HG03139 (cell line): ENCODE data around the gene CEP112.

ENCODE experiments used
- ATAC-seq: cut with Tn5 transposase; IDR thresholded peaks from one replicate; pipeline ENCODE4 v1.9.1; 2021; ENCODE audit not compliant: unreplicated experiment

CEP112 gene

DNA sequence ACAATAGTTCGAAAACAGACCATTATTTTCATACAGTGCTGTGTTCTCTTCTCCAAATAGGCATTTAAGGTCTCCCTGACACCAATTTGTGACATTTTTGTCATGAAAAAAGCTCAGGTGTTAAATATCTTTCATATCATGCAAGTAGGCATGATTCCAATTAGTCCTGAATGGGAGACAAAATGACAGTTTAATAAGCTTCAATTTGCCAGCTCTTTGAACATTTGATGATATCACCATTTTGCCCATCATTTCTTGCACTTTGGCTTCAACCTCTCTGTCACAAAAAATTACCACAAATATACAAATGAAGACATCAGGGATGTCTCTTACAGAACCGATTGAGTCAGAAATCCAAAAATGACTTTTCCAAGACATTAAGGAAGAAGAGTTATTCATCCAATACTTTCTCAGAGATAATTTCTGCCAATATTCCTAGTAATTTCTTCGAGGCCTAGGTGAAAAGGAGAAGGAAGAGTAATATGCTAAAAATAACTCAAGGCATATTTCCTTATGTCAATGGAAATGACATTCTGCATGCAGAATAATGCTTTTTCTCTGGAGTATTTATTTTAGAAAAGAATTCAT, 298.1 kb downstream of the CEP112 start:
- ATAC-seq, result no peak

DNA sequence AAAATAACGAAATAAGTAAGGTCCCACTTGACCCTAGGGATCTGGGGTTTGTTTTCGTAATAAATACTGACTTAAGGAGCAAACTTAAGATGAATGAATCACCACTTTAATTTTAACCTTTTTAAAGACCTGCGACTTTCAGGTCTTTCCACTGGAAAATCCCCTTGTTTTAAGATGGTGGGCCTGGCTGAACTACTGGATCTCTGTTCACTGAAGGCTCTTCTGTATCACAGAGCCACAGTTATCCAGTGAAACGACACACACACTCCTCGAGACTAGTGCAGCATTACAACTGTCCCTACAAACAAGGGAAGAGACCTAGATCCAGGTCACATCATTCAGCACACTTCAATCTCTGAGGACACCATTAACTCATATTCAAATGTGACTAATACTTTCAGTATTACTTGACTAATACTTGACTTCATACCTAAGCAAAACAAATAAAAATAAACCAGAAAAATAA, 299.0 kb downstream of the CEP112 start:
- no peak for ATAC-seq

DNA sequence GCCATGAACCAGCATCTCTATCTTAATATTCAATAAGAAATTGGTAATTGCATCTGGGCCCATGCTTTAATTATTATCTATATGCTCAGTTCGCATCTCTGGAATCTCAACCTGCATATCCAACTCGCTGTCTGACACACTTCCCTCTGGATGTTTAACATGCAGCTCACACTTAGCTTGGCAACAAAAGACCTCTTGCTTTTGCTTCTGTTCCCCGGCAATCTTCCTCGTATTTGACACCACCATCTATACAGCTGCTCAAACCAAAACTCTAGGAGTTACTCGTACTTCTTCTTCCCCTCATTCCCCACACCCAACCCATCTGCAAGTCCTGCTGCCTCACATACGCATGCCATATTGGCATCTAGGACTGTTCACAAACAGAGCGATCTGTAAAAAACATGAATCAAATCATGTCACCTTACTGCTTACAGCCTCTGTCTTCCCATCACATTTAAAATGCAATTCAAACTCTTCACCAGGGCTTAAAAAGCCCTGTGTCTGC, 300.6 kb downstream of the CEP112 start:
- no peak for ATAC-seq

DNA sequence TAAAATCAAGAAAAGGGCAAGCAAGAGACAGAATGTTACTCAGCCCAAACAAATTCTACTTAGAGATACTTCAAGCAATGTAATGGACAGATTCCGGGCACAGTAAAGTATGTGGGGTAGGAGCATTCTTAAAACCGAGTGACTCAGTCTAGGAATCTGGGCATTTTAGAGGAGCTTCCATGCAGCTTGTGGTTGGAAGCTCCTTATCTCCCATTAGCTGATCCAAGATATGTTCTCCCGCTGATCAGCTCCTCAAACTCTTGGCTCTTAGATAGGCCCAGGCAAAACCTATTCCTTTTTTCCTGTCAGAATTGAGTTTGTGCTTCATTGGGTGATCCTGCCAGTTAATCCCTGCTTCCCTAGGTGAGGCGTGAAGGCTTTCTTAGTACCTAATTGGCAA, 303.3 kb downstream of the CEP112 start:
- no peak for ATAC-seq

DNA sequence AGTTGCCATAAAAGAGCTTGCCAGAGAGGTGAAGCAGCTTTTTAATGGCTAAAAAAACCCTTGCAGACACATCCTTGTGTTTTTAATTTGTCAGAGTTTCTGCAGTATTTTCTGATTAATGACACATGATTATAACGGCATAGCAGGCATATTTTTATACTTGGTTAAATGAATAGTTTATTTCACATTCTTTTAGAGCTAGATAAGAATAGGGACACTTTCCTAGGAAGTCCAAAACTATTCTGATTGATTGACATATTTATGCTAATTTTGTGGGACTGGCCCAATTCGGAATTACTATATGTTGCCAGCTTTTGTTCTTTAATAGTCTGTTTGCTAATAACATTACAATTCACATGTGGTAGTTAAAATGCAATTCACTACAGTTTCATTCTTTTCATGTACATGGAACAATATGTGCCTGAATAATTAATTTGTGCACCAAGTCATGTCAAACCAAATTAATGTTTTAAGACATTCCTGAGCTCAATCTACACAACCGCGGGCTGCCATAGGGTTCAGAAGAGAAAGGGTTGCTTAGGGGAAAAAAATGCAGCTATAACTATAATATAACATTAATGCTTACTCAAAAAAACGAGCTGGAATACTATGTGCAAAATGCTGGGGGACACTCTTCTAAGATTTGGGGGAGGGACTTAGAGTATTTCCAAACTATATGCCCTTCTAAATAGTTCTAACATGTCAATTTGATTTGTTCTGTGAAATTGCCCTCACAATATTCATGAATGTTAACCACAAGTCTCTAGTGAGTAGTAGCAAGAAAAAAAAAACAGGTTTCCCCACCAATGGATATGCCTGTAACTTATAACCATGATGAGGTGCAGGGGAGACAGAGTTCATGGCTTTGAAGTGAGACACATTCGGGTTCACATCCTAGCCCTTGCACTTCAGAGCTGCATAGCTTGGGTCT, 305.4 kb downstream of the CEP112 start:
- ATAC-seq, result no peak

DNA sequence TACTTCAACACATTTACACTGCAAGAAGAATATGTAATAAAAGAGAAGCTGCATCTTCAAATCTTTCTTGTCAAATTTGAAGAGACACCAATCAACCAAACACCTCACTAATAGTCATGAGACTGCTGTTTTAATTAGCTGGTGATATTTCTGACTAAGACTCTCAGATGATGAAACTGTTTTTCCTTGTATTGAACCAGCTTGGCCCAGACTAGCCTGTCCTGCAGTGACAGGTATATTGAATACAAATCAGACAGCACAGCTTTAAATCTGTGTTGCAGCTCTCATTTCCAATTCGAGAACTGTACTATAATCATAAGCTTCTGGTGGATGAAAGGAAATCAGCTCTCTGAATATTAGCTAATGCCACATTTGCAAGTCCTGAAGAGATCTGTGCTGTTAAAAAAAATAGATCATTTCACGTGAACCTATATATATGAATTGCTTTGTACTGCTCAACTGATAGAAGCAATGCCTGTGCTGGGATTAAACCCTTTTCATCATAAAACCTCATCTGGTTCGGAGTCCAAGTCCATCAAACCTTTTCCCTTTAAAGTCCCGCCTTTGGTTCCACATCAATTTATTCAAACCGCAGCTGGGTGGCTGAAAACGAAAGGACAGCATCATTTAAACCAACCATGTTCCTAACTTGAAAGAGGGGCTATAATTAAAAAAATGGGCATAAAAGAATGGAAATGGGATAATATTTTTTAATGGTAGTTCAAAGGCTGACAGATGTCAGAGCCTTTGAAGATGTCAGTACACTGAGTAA, 306.2 kb downstream of the CEP112 start:
- no peak for ATAC-seq

DNA sequence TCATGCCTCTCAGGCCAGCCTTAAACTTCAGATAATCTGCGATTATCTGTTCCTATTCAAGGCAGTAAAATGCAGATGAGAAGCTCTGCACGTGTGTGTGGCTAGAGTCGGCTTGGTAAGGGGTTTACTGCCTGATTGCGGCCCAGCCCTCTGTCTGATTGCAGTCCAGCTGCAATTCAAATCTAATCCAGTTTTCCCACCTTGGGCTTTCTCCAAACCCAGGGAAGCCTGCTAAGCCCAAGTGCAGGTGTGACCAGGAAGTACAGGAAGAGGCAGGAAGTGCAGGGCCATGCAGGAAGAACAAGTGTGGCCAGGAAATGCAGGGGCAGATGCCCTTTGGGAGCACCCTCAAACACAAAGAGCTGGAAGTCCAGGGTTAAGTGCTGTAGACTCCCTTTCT, 314.9 kb downstream of the CEP112 start:
- ATAC-seq, result no peak

DNA sequence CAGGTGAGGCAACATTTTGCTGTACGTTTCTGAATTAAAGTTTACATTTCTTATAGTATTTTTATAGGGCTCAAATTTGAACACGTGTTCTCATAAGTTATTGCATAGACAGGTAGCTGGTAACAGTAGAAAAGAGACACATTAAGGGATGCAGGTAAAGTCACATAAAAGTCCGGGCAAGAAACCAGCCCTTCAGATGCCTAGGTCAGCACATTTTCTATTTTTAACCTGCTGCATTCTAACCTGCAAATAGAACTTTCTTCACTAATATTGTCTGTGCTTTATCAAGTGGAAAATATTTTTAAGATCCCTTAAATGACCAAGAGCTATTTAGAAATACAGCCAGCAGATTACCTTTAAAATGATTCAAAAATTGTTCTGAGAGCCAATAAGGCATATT, 323.1 kb downstream of the CEP112 start:
- ATAC-seq, result no peak

DNA sequence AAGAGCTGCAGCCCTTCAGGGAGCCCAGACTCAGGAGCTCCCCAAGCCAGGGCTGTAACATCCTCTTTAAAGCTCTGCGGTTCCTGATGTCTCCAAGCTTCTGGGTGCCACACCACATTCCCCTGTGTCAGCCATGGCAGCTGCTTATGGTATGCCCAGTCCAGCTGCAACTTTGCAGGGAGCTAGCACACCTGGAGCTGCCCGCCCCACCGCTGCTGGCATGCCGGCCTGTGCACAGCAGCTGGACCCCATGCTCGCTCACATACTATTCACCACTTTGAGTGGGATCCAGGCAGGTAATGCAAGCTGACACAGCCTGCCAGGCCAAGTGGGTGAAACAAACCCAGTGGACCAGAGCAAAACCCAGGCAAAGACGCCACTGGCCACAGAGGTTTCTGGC, 324.9 kb downstream of the CEP112 start:
- no peak for ATAC-seq

DNA sequence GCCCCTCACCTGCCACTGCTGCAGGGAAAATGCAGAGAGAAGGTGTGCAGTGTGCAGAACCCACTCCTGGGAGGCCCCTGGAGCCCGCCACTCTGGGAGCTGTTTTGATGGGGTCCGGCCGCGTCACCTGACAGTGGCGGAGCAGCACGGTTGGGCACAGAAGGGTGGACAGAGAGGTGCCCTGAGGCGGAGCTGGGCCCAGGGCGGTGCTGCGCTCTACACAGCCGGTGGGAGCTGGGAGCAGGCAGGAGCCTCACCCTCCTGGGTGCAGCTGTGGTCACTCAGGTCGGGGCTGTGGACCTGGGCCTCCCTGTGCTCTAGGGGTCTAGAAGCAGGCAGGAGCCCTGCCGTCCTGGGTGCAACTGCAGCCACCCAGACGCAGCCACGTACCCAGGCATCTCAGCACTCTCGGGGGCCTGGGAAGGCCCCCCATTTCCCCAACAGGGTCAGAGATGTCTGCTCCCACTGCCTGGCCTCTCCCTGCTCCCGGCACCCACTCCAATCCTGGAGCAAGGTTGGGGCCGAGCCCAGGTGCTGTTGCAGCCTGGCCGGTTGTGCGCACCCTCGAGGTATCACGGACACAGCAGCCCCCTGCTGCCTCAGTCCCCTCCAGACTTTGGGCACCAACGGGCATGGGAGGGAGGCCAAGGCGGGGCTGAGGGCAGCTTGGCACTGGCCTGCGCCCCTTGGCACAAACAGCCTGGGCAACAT, 326.1 kb downstream of the CEP112 start:
- no peak for ATAC-seq

DNA sequence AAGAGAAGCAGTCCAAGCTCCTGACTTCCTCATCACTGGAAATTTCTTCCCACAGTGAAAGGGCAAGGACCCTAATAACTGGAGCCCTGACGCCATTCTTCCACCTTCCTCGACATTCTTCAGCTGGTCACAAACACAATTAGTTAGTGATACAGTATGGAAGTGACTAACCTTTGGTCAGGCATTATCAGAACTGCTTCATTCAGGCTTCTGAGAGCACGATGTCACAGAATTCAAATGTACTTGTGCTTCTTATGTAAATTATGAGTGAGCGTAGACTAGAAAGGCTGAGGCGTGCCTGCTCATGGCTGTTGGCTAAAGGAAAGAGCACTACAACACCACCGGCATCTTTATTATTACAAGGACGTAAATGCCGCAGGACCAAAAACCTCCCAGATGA, 327.5 kb downstream of the CEP112 start:
- ATAC-seq, result no peak

DNA sequence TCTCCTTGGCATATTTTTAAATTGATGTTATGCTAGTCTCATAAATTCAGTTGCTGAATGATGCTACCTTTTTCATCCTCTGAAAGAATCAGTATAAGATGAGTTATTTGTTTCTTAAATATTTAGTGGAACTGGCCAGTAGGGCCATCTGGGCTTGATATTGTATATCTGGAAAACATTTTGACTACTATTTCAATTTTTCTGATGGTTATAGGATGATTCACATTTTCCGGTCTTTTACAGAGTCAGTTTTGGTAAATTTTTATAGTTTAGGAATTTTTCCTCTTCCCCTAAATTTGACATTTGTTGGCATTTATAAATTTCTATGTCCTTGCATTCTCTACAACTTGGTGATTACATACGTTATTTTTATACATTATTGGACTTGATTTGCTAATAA, 334.2 kb downstream of the CEP112 start:
- ATAC-seq, result no peak

DNA sequence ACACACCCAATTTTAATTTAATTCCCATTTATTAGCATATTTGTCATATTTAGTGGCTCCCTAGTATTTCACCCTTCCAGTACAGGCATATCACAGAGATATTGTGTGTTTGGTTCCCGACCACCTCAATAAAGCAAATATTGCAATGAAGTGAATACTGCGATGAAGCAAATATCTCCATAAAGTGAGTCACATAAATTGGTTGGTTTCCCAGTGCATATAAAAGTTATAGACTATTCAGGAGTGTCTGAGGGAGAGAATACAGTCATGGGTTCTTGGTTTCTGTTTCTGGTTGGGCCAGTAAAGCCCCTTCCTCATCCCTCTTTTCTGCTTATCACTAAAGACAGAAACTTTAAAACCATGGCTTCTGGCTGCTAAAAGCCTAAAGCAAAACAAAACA, 335.1 kb downstream of the CEP112 start:
- no peak for ATAC-seq

DNA sequence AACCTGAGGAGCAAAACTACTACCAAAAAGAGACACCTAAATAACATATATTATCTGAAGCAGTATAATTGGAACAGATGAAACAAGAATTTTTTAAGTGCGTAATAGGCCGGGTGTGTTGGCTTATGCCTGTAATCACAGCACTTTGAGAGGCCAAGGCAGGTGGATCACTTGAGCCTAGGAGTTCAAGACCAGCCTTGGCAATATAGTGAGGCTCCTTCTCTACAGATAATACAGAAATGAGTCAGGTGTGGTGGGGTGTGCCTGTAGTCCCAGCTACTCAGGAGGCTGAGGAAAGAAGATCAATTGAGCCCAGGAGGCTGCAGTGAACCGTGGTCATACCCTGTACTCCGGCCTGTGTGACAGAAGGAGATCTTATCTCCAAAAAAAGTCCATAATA, 336.3 kb downstream of the CEP112 start:
- no peak for ATAC-seq

DNA sequence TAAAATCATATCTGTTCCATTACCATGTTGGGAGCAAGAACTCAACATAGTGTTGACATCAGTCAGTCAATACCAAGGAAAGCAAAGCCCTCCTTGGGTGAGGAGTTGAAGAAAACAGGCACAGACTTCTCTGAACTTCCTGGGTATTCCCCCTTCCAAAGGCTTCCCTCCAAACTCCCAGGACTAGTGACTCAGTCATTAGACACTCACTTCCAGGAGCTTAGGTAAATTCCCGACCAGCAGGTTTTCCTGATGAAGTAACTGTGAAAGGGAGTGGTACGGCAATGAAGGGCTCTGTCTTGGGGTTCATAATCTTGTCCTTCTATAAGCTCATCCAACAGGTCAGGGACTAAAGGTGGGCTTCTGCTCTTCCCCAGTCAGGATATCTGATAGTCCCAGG, 336.7 kb downstream of the CEP112 start:
- no peak for ATAC-seq

DNA sequence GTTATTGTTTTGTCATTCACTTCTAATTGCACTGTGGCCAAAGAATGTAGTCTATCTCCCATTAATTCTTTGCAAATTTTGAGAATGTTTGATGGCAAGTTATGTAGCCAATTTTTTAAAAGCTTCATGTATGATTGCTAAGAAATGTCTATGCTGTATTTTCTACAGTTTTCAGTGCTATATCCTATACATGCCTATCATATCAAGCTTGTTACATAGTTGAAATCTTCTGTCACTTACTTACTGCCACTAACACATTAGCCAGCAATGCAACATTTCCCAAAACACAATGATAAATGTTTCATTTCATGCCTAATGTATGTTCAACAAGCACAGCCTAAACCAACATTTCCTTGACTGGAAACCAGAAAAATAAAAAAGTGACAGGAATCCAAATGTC, 338.1 kb downstream of the CEP112 start:
- ATAC-seq, result no peak

DNA sequence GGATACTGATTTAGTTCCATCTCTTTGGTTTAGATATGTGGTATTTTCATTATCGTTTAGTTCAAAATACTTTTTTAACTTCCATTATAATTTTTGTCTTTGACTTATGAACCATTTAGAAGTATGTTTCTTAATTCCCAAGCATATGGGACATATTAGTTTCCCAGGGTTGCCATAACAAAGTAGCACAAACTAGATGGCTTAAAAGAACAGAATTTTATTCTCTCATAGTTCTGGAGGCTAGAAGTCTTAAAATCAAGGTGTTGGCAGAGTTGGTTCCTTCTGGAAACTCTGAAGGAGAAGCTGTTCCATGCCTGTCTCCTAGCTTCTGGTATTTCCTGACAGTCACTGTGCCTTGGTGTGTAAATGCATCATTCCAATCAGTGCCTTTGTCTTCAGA, 339.0 kb downstream of the CEP112 start:
- no peak for ATAC-seq

DNA sequence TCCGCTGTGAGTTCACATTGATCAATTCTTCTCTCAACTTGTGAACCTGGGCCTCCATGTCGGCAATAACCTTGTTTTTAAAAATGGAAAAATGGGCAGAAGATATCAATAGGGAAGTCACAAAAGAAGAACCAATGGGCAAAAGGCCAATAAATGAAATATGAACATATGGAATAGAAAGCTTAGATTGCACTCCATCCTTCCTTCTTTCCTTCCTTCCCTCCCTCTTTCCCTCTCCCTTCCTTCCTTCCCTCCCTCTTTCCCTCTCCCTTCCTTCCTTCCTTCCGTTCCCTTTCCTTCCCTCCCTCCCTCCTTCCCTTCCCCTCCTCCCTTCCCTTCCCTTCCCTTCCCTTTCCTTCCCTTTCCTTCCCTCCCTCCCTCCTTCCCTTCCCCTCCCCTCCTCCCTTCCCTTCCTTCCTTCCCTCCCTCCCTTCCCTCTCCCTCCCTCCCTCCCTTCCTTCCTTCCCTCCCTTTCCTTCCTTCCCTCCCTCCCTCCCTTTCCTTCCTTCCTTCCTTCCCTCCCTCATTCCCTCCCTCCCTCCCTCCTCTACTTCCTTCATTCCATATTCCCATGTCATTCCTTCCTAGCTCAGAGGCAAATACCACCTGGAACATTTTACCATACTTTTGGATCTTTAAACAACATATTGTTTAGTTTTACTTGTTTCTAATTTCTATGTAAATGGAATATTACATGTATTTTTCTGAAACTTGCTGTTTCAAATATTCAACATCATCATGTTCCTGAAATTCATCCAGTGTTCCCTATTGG, 339.8 kb downstream of the CEP112 start:
- ATAC-seq, result no peak

DNA sequence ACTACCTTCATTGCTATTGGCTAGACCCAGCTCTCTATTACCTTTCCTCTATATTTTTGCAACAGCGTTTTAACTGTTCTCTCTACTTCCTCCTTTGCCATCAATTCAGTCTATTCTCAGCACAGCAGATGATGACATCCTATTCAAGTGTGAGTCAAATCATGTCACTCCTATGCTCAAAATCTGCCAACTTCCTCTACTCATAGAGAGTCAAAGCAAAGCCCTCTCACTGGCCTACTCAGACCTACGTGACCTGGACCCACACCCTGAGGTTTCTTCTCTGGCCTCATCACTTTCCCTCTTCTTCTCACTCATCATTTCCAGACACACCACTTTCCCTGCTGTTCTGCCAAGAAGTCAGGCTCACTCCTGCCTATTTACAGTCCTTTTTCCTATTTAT, 341.4 kb downstream of the CEP112 start:
- ATAC-seq, result no peak

DNA sequence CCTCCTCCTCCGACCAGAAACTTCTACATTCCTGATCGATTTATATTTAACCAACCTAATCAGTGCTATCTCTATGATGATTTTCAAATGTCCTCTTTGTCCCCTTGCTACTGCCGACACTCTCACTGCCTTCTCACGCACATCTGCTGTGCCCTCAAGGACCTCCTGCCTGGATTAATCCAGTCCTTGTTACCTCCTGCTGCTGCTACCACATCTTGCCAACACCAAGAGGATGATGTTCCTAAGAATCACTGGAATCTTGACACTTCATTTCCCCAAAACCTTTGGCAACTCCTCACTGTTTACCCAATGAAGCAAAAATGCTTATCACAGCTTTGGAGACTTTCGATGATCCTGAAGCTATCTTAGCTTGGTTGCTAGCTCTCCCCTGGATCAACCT, 343.2 kb downstream of the CEP112 start:
- ATAC-seq, result no peak
